ENCODE measurements around the gene ATP11A.

GRCh38 chr13:112645327-112645914 is 44.4 kb upstream of the ATP11A start:
- TF ChIP-seq EZH2phosphoT487 (IDR thresholded peaks at IDR 0.05; ENCODE audit: borderline replicate concordance, low read length) (no peak), CTCF (conservative IDR thresholded peaks at IDR 0.05; ENCODE audit: low read depth, low read length) (no peak)
